HG03280 (cell line): ENCODE measurements around the gene ELANE.

Experiments used
- ATAC-seq: cut with Tn5 transposase; IDR thresholded peaks from one replicate; pipeline ENCODE4 v1.9.1; 2021; ENCODE audit warnings: mild to moderate bottlenecking, moderate library complexity; ENCODE audit not compliant: unreplicated experiment

The ELANE gene

GRCh38 chr19:852136-853013 lies at the start of gene ELANE:
Gene ELANE (plus strand): TSS chr19:852303. CDS start chr19:852329, 26 bp downstream.
- ATAC-seq: no peak

- ATAC-seq: no peak
Observed at GRCh38 chr19:802498-803098, 49.5 kb upstream of the ELANE start.

DNA sequence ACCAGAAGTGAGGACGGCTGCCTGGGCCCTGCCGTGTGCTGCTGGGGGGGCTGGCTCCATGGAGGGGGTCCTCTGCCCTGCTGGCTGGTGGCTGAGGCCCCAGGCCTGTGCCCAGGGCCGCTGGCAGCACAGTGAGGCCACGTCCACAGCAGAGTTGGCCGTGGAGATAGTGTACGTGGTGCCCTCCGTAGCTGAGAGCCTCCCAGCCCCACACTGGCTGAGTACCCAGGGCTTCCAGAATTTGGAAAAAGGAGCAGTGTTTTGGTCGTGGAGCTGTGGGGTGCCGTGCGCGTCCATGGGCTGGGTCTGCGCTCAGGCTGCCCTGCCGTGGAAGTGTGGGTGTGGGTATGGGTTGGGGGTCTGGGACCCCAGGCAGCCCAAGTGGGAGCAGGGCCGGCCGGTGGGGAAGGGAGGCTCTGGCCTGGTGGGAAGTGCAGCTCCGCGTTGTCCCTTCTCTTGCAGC lies 49.0 kb upstream of the ELANE start:
- no peak for ATAC-seq

- ATAC-seq: no peak
Observed at GRCh38 chr19:803686-804418, 48.3 kb upstream of the ELANE start.

DNA sequence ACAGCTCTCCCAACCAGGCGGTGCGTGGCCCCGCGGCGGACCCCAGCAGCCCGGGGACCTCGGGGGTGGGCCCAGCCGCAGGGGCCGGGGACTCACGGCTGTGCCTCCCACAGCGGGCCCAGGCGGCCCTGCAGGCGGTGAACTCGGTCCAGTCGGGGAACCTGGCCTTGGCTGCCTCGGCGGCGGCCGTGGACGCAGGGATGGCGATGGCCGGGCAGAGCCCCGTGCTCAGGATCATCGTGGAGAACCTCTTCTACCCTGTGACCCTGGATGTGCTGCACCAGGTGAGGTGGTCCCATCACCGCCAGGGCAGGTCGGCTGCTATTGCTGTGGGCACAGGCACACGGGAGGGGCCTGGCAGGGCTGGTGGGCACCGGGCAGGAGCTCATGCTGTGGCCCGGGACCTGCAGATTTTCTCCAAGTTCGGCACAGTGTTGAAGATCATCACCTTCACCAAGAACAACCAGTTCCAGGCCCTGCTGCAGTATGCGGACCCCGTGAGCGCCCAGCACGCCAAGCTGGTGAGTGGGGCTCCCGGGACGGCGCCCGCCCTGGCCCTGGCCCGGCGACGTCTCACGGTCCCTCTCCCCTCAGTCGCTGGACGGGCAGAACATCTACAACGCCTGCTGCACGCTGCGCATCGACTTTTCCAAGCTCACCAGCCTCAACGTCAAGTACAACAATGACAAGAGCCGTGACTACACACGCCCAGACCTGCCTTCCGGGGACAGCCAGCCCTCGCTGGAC lies 47.5 kb upstream of the ELANE start:
- ATAC-seq: no peak

DNA sequence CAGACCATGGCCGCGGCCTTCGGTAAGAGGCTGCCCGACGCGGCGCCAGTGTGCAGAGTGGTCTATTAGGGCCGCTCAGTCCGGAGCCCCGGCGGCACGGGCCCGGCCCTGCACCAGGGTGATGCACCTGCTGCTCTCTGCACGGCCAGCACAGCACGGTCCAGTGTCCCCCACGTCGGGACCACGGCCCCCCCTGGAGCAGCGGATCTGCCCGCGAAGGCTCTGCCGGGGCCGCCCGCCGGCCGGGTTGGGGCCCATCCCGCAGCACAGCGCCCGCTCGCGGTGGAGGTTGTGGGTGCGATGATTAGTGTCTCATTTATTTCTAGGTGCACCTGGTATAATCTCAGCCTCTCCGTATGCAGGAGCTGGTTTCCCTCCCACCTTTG lies 46.9 kb upstream of the ELANE start:
- no peak for ATAC-seq

DNA sequence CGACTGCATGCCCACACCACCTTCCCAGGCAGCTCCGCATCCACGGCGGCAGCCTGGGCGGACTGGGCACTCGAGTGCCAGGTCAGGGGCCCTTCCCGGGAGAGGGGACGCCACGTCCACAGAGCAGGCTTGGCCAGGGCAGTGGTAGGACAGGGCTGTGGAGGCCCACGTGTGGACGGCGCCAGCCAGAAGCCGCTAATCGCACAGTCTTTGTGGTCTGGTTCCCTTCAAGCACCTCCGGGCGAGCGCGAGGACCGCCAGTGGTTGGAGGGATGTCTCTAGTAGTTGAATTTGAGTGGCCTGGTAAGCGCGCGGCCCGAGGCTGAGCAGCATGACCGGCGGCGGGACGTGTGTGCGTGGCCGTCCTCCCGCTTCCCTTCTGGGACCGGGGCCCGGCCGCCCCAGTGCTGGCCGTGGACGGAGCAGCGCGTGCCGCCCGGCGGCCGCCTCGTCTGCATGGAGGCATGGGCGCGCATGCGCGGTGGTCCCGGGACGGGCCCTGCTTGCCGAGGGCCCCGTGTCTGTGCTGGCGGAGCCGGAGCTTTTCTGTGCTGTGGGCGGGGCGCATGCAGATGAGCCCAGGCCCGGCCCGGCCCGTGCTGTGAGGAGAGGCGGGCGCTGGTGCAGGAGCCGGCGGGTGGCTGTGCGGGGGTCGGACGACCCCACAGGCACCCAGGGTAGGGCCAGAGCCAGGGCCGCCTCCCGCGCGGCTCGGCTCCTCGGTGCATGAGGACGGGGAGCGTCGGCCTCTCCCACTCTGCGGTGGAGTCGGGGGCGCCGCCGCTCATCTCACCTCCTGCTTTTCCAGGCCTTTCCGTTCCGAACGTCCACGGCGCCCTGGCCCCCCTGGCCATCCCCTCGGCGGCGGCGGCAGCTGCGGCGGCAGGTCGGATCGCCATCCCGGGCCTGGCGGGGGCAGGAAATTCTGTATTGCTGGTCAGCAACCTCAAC lies 46.2 kb upstream of the ELANE start:
- no peak for ATAC-seq

- ATAC-seq: no peak
Observed at GRCh38 chr19:806815-807421, 45.2 kb upstream of the ELANE start.

GRCh38 chr19:807627-808422 lies 44.3 kb upstream of the ELANE start:
- ATAC-seq: no peak

DNA sequence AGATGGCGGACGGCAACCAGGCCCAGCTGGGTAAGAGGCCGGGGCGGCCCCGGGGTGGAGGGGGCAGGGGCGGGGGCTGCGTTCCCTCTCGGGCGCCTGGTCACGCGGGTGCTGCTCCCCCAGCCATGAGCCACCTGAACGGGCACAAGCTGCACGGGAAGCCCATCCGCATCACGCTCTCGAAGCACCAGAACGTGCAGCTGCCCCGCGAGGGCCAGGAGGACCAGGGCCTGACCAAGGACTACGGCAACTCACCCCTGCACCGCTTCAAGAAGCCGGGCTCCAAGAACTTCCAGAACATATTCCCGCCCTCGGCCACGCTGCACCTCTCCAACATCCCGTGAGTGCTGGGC lies 43.7 kb upstream of the ELANE start:
- ATAC-seq: no peak

DNA sequence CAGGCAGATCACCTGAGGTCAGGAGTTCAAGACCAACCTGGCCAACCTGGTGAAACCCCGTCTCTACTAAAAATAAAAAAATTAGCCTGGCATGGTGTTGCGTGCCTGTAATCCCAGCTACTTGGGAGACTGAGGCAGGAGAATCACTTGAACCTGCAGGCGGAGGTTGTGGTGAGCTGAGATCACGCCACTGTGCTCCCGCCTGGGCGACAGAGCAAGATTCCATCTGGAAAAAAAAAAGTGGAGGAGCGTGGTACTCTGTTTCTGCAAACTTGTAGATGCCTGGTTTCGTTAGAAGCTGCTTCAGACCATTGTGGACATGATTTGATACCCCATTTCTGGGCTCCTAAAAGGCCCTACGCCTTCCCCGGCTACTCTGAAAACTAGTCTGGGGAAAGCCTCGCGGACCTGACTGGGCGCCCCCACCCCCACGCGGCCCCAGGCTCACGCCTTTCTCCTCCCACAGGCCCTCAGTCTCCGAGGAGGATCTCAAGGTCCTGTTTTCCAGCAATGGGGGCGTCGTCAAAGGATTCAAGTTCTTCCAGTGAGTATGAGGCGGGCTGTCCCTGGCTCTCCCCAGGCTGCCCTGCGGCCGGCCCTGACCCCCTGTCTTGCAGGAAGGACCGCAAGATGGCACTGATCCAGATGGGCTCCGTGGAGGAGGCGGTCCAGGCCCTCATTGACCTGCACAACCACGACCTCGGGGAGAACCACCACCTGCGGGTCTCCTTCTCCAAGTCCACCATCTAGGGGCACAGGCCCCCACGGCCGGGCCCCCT lies 41.8 kb upstream of the ELANE start:
- no peak for ATAC-seq

- no peak for ATAC-seq
Observed at GRCh38 chr19:810883-811489, 41.1 kb upstream of the ELANE start.

GRCh38 chr19:811506-812048 lies 40.5 kb upstream of the ELANE start:
- ATAC-seq: no peak

DNA sequence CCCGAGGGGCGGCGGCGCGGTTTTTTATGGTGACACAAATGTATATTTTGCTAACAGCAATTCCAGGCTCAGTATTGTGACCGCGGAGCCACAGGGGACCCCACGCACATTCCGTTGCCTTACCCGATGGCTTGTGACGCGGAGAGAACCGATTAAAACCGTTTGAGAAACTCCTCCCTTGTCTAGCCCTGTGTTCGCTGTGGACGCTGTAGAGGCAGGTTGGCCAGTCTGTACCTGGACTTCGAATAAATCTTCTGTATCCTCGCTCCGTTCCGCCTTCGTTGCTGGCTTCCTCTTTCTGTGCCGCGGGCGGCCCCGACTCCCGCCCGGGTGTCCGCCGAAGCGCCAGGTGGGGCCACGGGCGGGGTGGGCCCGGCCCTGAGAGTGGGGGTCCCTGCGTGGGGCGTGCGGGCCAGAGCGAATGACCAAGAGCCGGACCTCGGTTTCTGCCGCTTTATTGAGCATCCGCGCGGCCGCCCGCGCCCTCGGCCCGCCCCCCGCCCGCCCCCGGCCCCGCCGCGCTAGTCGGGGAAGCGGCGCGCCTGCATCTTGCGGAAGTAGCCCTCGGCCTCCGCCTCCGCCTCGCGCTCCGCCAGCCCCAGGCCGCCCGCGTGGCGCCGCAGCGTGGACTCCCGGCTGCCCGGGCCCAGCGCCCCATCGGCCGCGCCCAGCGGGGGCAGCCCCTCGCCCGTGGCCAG lies 39.9 kb upstream of the ELANE start:
- ATAC-seq: no peak

DNA sequence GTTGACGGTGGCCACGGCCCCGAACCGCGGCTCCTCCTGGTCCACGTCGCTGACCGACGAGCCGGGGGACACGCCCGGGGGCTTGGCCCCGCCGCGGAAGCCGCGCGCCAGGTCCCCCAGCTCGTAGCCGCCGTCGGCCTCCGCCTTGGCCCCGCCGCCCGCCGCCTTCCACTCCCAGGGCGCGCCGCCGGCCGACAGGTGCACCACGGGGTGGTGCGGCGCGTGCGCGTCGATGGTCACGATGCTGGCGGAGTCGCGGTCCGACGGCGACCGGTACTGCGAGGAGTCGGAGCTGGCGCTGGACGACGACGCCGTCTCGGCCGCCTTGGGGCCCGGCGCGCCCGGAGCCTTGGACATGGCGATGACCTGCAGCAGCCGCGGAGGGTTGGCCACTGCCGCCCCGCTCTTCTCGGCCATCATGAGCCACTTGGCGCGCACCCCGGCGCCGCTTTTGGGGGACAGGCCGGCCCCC lies 39.3 kb upstream of the ELANE start:
- no peak for ATAC-seq
